Skeletal muscle tissue (tissue), 4 donors: ENCODE measurements around the gene ZCCHC3. TPM values are rescaled to one million over a fixed set of nuclear protein-coding genes. Genes with fewer than 3 reads are reported as not detected.
"Not testable (repeated sequence)": the region's sequence is repeated elsewhere in the genome, so short reads cannot be mapped to it uniquely, and the experiment has no call there.

Source experiments
- H3K27ac ChIP-seq: one replicate; pipeline ENCODE4 v1.7.0; 2013; ENCODE audit warnings: mild to moderate bottlenecking, low read depth, low read length, inconsistent platforms
- H3K27me3 ChIP-seq, 3 donors: one replicate each; pipeline ENCODE4 v1.7.0; 2013; ENCODE audit warnings: low read length in 3 of 3; ENCODE audit not compliant: control insufficient read depth in 3 of 3, insufficient read depth in 3 of 3
- H3K36me3 ChIP-seq, 3 donors: one replicate each; pipeline ENCODE4 v1.7.0; 2013; ENCODE audit warnings: low read length in 3 of 3; ENCODE audit not compliant: control insufficient read depth in 3 of 3, insufficient read depth in 3 of 3
- H3K4me1 ChIP-seq, 3 donors: one replicate each; pipeline ENCODE4 v1.7.0; 2013; ENCODE audit warnings: low read length in 3 of 3, mild to moderate bottlenecking in 3 of 3; ENCODE audit not compliant: control insufficient read depth in 3 of 3, insufficient read depth in 3 of 3
- H3K4me3 ChIP-seq, 3 donors: one replicate each; pipeline ENCODE4 v1.7.0; 2013; ENCODE audit warnings: low read length in 3 of 3
- H3K9ac ChIP-seq, 3 donors: one replicate each; pipeline ENCODE4 v1.7.0; 2013; ENCODE audit warnings: low read length in 3 of 3, mild to moderate bottlenecking in 3 of 3, moderate library complexity in 2 of 3, low read depth in 1 of 3
- H3K9me3 ChIP-seq, 3 donors: one replicate each; pipeline ENCODE4 v1.7.0; 2013; ENCODE audit warnings: low read length in 3 of 3; ENCODE audit not compliant: control insufficient read depth in 3 of 3
- total RNA-seq: library from RNA; depleted of rRNA; stranded (reverse); fragments of >200 nt; gene quantifications from one replicate; pipeline ENCODE4 v1.2.3, GENCODE V29; 2014
- donor health status: Osteomylitis.

Gene ZCCHC3
- total RNA-seq, 1 donor from 2014 or later: 39.1 TPM

GRCh38 chr20:336040-336439 lies 38.7 kb downstream of the ZCCHC3 start:
- H3K27ac ChIP-seq, H3K36me3 ChIP-seq, H3K27me3 ChIP-seq, H3K4me1 ChIP-seq, H3K4me3 ChIP-seq, H3K9ac ChIP-seq, H3K9me3 ChIP-seq: not testable (repeated sequence)

GRCh38 chr20:341682-342081 lies 44.3 kb downstream of the ZCCHC3 start:
- Histone ChIP-seq H3K27me3 (peaks cover 0 to 4% (median 0%) of the 10 kb centered on the region in 3 donors), H3K27ac (no peak overlapping the region), H3K9me3 (peaks cover 0 to 2% (median 2%) of the 10 kb centered on the region in 3 donors), H3K36me3 (no peaks in the 10 kb centered on the region), H3K4me1 (peaks cover 3 to 6% (median 4%) of the 10 kb centered on the region in 3 donors), H3K9ac (no peak overlapping the region), H3K4me3 (no peak overlapping the region)

- no peak overlapping the region for H3K9ac ChIP-seq
- H3K4me1 ChIP-seq: peaks cover 3 to 10% (median 10%) of the 10 kb centered on the region in 3 donors
- peaks cover 0 to 7% (median 6%) of the 10 kb centered on the region in 3 donors for H3K27me3 ChIP-seq
- H3K4me3 ChIP-seq: no peak overlapping the region
- H3K27ac ChIP-seq: no peak overlapping the region
- peaks cover 0 to 2% (median 2%) of the 10 kb centered on the region in 3 donors for H3K9me3 ChIP-seq
- no peaks in the 10 kb centered on the region for H3K36me3 ChIP-seq
These were observed 45.7 kb downstream of the ZCCHC3 start for GRCh38 chr20:343107-343506.

GRCh38 chr20:346033-346639 lies 48.8 kb downstream of the ZCCHC3 start:
- H3K27ac ChIP-seq: peak overlapping the region; percentile 73
- H3K27me3 ChIP-seq: peaks cover 0 to 23% (median 22%) of the 10 kb centered on the region in 3 donors

GRCh38 chr20:346640-347316 lies 49.4 kb downstream of the ZCCHC3 start, which contains the start of gene NRSN2:
Gene NRSN2, plus strand, starts transcription at chr20:347111. Its CDS starts 2,533 bp downstream, at chr20:349644.
- H3K4me3 ChIP-seq: peak within 1 kb of the TSS; percentile 76 to 83 (median 78)
- H3K9me3 ChIP-seq: peaks cover 0 to 2% (median under 1%) of the 10 kb centered on the region in 3 donors
- peak within 1 kb of the TSS; percentile 58 to 74 (median 67) for H3K9ac ChIP-seq
- peaks cover 0 to 23% (median 22%) of the 10 kb centered on the region in 3 donors for H3K27me3 ChIP-seq
- H3K4me1 ChIP-seq: peaks cover 3 to 16% (median 15%) of the 10 kb centered on the region in 3 donors
- H3K27ac ChIP-seq: peak within 1 kb of the TSS; percentile 73
- no peaks in the 10 kb centered on the region for H3K36me3 ChIP-seq

More at GRCh38 chr20:346033-346639, 48.8 kb downstream of the ZCCHC3 start:
- Histone ChIP-seq H3K9me3 (peaks cover 0 to 2% (median 2%) of the 10 kb centered on the region in 3 donors), H3K9ac (peak overlapping the region in 1 of 3 donors; percentile 64), H3K36me3 (no peaks in the 10 kb centered on the region), H3K4me1 (peaks cover 3 to 16% (median 15%) of the 10 kb centered on the region in 3 donors), H3K4me3 (peak overlapping the region; percentile 71 to 76 (median 72))

- Histone ChIP-seq H3K36me3 (no peaks in the 10 kb centered on the region), H3K9me3 (no peaks in the 10 kb centered on the region), H3K4me1 (peaks cover 3 to 16% (median 15%) of the 10 kb centered on the region in 3 donors), H3K9ac (peak overlapping the region in 1 of 3 donors; percentile 72), H3K27me3 (peaks cover 0 to 23% (median 22%) of the 10 kb centered on the region in 3 donors), H3K27ac (peak overlapping the region; percentile 73), H3K4me3 (peak overlapping the region; percentile 72 to 78 (median 76))
These were observed 49.9 kb downstream of the ZCCHC3 start for GRCh38 chr20:347317-347639.

- peaks cover 3 to 16% (median 15%) of the 10 kb centered on the region in 3 donors for H3K4me1 ChIP-seq
- H3K4me3 ChIP-seq: peak overlapping the region; percentile 76 to 83 (median 78)
- H3K9ac ChIP-seq: peak overlapping the region; percentile 58 to 74 (median 70)
- peak overlapping the region; percentile 73 for H3K27ac ChIP-seq
- no peaks in the 10 kb centered on the region for H3K9me3 ChIP-seq
- H3K36me3 ChIP-seq: no peaks in the 10 kb centered on the region
- H3K27me3 ChIP-seq: peaks cover 0 to 23% (median 22%) of the 10 kb centered on the region in 3 donors
These were observed 50.5 kb downstream of the ZCCHC3 start for GRCh38 chr20:347640-348484.

GRCh38 chr20:348972-349841 lies 51.8 kb downstream of the ZCCHC3 start:
- Histone ChIP-seq H3K4me3 (no peak overlapping the region), H3K36me3 (no peaks in the 10 kb centered on the region), H3K9ac (no peak overlapping the region), H3K27ac (peak overlapping the region; percentile 73), H3K4me1 (peaks cover 3 to 16% (median 15%) of the 10 kb centered on the region in 3 donors), H3K9me3 (no peaks in the 10 kb centered on the region), H3K27me3 (peaks cover 0 to 26% (median 22%) of the 10 kb centered on the region in 3 donors)
